Measurements from ENCODE around the gene WIPF2.
"Not testable (repeated sequence)": the region's sequence is repeated elsewhere in the genome, so short reads cannot be mapped to it uniquely, and the experiment has no call there.

The WIPF2 gene

GRCh38 chr17:40192961-40193360, 26.1 kb upstream of the WIPF2 start:
- no peak for DNase-seq

GRCh38 chr17:40194821-40195220, 24.3 kb upstream of the WIPF2 start:
- no peak for DNase-seq

- DNase-seq: no peak
These were observed 21.6 kb upstream of the WIPF2 start for GRCh38 chr17:40197550-40197949.

GRCh38 chr17:40197965-40198456, 21.1 kb upstream of the WIPF2 start:
- DNase-seq: peak in 1 of 2 donors; percentile 3

- DNase-seq: no peak
These were observed 20.5 kb upstream of the WIPF2 start for GRCh38 chr17:40198576-40198975.

- DNase-seq: no peak
These were observed 16.0 kb upstream of the WIPF2 start for GRCh38 chr17:40203131-40203530.

GRCh38 chr17:40206193-40206592, 12.9 kb upstream of the WIPF2 start:
- DNase-seq: peak in 1 of 2 donors; percentile 11

GRCh38 chr17:40209404-40210093, 9.6 kb upstream of the WIPF2 start:
- DNase-seq: no peak

GRCh38 chr17:40213914-40214313, 5.2 kb upstream of the WIPF2 start:
- DNase-seq: not testable (repeated sequence)

- DNase-seq: no peak
These were observed 931 bp upstream of the WIPF2 start for GRCh38 chr17:40218006-40218739.

GRCh38 chr17:40219594-40220338, 662 bp downstream of the WIPF2 start:
- DNase-seq: peak; percentile 28 to 34

- no peak for DNase-seq
These were observed 5.8 kb downstream of the WIPF2 start for GRCh38 chr17:40224718-40225550.

- DNase-seq: not testable (repeated sequence)
These were observed 10.0 kb downstream of the WIPF2 start for GRCh38 chr17:40229146-40229545.

- DNase-seq: no peak
These were observed 11.6 kb downstream of the WIPF2 start for GRCh38 chr17:40230670-40231069.

- not testable (repeated sequence) for DNase-seq
These were observed 12.8 kb downstream of the WIPF2 start for GRCh38 chr17:40231928-40232327.

- DNase-seq: no peak
These were observed 22.2 kb downstream of the WIPF2 start for GRCh38 chr17:40241252-40241834.

GRCh38 chr17:40242774-40243173, 23.7 kb downstream of the WIPF2 start:
- no peak for DNase-seq

GRCh38 chr17:40243761-40244160, 24.7 kb downstream of the WIPF2 start:
- DNase-seq: no peak

- no peak for DNase-seq
These were observed 25.2 kb downstream of the WIPF2 start for GRCh38 chr17:40244255-40244654.

GRCh38 chr17:40247926-40248495, 28.9 kb downstream of the WIPF2 start:
- DNase-seq: peak; percentile 6 to 18

GRCh38 chr17:40248507-40248906, 29.4 kb downstream of the WIPF2 start:
- DNase-seq: no peak

- peak; percentile 71 to 72 for DNase-seq
These were observed 32.5 kb downstream of the WIPF2 start for GRCh38 chr17:40251576-40251975.

Measured in inflammatory macrophage (primary cell).